ENCODE measurements around the gene TMEM82.

DNA sequence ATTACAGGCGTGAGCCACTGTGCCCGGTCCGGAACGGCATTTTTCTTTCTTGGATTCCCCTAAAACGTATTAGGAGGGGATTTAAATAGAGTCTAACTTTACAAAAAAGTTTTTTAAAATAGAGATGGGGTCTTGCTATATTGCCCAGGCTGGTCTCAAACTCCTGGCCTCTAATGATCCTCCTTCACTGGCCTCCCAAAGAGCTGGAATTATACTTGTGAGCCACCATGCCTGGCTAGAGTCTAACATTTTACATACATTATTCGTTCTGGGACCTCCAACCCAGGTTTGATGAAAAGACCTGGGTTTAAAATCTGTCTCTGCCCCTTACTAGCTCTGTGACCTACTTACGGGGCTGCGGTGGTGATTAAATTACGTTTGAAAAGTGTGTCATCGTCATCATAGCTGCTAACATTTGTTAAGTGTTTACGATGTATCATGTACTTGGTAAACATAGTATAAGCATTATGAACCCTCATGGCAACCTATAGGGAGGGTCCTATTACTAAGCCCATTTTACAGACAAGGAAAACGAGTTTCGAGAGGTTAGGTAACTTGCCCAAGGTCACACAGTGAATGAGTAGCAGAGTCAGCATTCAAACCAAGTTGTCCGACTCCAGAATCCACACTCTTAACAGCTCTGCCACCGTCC lies 33.7 kb upstream of the TMEM82 start:
- no peak for TF ChIP-seq ZNF800 (CRISPR knock-in tag; IDR thresholded peaks at IDR 0.05)
- TF ChIP-seq ZSCAN30 (CRISPR knock-in tag; IDR thresholded peaks at IDR 0.05), result no peak
- no peak for TF ChIP-seq EZH2 (conservative IDR thresholded peaks at IDR 0.05; ENCODE audit: low read depth, low read length)
- TF ChIP-seq THAP11 (CRISPR knock-in tag; IDR thresholded peaks at IDR 0.05), result no peak
- TF ChIP-seq CTCF (CRISPR knock-in tag; IDR thresholded peaks at IDR 0.05), result no peak
- no peak for TF ChIP-seq ZKSCAN1 (IDR thresholded peaks at IDR 0.05; ENCODE audit: low read length)
